ENCODE results near the gene SLC6A19.

- TF ChIP-seq PHB2 (IDR thresholded peaks at IDR 0.05; ENCODE audit: low read depth) (no peak), HDAC6 (IDR thresholded peaks at IDR 0.05; ENCODE audit: low read depth, low read length) (no peak), MAFF (IDR thresholded peaks at IDR 0.05; ENCODE audit: low read length) (no peak), E2F5 (CRISPR knock-in tag; IDR thresholded peaks at IDR 0.05) (no peak), KAT2B (IDR thresholded peaks at IDR 0.05; ENCODE audit: low read depth, low read length) (no peak), POLR2AphosphoS5 (IDR thresholded peaks at IDR 0.05; ENCODE audit: control insufficient read depth, insufficient read depth, low read depth, low read length) (no peak), RCOR1 (IDR thresholded peaks at IDR 0.05; ENCODE audit: borderline replicate concordance in 1 of 2, low read depth in 2 of 2, low read length in 2 of 2) (no peak), MYC (IDR thresholded peaks at IDR 0.05; ENCODE audit: low read depth, low read length) (no peak), MYC (CRISPR knock-in tag; IDR thresholded peaks at IDR 0.05; ENCODE audit: borderline replicate concordance, low read depth) (no peak), XRCC5 (IDR thresholded peaks at IDR 0.05; ENCODE audit: low read depth, low read length) (no peak), TCFL5 (CRISPR knock-in tag; conservative IDR thresholded peaks at IDR 0.05) (no peak), CTCF (IDR thresholded peaks at IDR 0.05 in 2 of 3, conservative IDR thresholded peaks at IDR 0.05 in 1 of 3; ENCODE audit: insufficient read depth in 2 of 3, low read depth in 1 of 3, low read length in 3 of 3) (no peak), PHF21A (IDR thresholded peaks at IDR 0.05; ENCODE audit: borderline replicate concordance, low read depth) (no peak), WHSC1 (IDR thresholded peaks at IDR 0.05; ENCODE audit: low read length) (no peak)
Observed at GRCh38 chr5:1220831-1221230, 19.4 kb downstream of the SLC6A19 start.

All from K562 (cell line).